Activated naive CD4-positive, alpha-beta T cell treated with anti-CD3 and anti-CD28 coated beads, Interleukin-2, amount 10 ng/mL, durations not matched to agents 7 days and 5 days (primary cell): ENCODE results near the gene SSU72.
A peak's percentile ranks its signal among the peaks of the same experiment; 100 is the strongest.

Experiments
- CTCF ChIA-PET: fragments of 350-600 bp; sonication (Branson Sonifier 250); formaldehyde crosslinking; loops from one replicate; lab custom pipeline; 2021; ENCODE audit warnings: antibody characterized with exemption; lab: Charles Lee
- DNase-seq: peaks from one replicate; pipeline ENCODE4 v3.0.0-alpha.2; 2020
- H3K27ac Mint-ChIP-seq: one replicate; pipeline ENCODE4 v1.8.0; 2021; ENCODE audit warnings: mild to moderate bottlenecking, moderate library complexity, mixed read lengths
- H3K27me3 Mint-ChIP-seq: one replicate; pipeline ENCODE4 v1.8.0; 2021; ENCODE audit warnings: mild to moderate bottlenecking, mixed read lengths
- H3K36me3 Mint-ChIP-seq: one replicate; pipeline ENCODE4 v1.8.0; 2021; ENCODE audit warnings: mixed read lengths
- H3K4me1 Mint-ChIP-seq: one replicate; pipeline ENCODE4 v1.8.0; 2021; ENCODE audit warnings: mixed read lengths
- H3K4me3 Mint-ChIP-seq: one replicate; pipeline ENCODE4 v1.8.0; 2021; ENCODE audit warnings: mild to moderate bottlenecking, moderate library complexity, mixed read lengths
- H3K9me3 Mint-ChIP-seq: one replicate; pipeline ENCODE4 v1.8.0; 2021; ENCODE audit warnings: mixed read lengths

The SSU72 gene

DNA sequence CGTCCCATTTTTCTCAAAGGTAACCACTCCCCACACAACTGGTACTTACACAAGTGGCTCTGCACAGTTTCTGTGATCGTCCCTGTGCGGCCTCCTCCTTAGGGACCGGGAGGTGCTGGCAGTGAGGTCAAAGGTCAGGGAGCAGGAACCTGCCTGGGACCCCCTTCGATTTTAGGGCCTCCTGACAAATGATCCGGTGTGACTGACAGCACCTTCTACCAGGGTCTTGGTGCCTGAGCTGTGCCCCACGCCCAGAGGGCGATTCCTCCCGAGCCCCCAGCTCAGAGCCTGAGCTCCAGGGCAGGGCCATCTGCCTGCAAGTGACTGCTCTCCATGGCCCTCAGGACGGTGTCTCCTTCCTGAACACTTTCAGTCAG lies 22.4 kb downstream of the SSU72 start:
- Mint-ChIP-seq H3K27me3 (no peaks in the 10 kb centered on the region), H3K4me1 (no peaks in the 10 kb centered on the region), H3K27ac (peak overlapping the region; percentile 33), H3K36me3 (peaks cover 6% of the 10 kb centered on the region), H3K4me3 (no peak overlapping the region), H3K9me3 (no peaks in the 10 kb centered on the region)
- DNase-seq: no peak
- CTCF ChIA-PET: no interaction called here

- Mint-ChIP-seq H3K4me1 (no peaks in the 10 kb centered on the region), H3K9me3 (no peaks in the 10 kb centered on the region), H3K27me3 (no peaks in the 10 kb centered on the region), H3K36me3 (peaks cover 6% of the 10 kb centered on the region), H3K4me3 (no peak overlapping the region), H3K27ac (peak overlapping the region; percentile 33)
- CTCF ChIA-PET: no interaction called here
- DNase-seq: no peak
These were observed 23.0 kb downstream of the SSU72 start for GRCh38 chr1:1551524-1552262.

GRCh38 chr1:1550591-1551432 lies 23.9 kb downstream of the SSU72 start:
- no peak for DNase-seq
- Mint-ChIP-seq H3K4me3 (no peak overlapping the region), H3K27me3 (no peaks in the 10 kb centered on the region), H3K4me1 (no peaks in the 10 kb centered on the region), H3K36me3 (peaks cover 5% of the 10 kb centered on the region), H3K9me3 (no peaks in the 10 kb centered on the region), H3K27ac (no peak overlapping the region)
- CTCF ChIA-PET: no interaction called here

DNA sequence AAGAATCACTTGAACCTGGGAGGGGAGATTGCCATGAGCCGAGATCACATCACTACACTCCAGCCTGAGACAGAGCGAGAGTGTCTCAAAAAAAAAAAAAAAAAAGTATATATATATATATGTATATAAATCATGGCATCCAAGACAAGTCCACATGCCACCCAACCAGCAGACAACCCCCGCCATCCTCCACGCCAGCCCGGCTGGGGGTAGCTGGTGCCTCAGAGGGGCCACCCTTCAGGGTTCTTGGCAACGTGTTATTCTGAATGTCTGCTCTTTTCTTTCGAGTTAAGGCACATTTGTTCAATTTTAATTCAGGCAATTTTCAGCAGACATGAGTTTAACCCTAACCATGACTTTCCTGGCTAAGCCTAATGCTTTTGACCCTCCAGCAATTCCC lies 24.6 kb downstream of the SSU72 start:
- DNase-seq: no peak
- Mint-ChIP-seq H3K4me1 (no peaks in the 10 kb centered on the region), H3K27me3 (no peaks in the 10 kb centered on the region), H3K36me3 (peaks cover 5% of the 10 kb centered on the region), H3K9me3 (no peaks in the 10 kb centered on the region), H3K4me3 (no peak overlapping the region), H3K27ac (no peak overlapping the region)
- CTCF ChIA-PET: no interaction called here

DNA sequence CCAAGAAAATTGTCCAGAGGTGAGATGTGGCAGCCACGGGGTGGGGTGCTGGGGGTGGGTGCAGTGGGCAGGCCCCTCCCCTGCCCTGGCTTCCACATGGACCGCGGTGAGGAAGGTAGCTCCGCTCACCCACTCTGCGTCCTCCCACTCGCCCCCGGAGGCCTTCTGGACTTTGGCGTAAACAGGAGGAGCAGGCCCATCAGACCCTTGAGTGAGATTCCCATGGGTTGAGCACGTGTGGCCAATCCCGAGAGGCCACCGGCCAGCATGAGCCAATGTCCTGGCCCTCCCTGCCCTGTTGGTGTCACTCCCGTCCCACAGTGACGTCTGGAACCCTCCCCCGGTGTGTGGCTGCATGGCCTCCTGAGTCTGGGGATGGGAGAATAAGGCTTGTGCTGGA lies 26.1 kb downstream of the SSU72 start:
- no peaks in the 10 kb centered on the region for H3K27me3 Mint-ChIP-seq
- no peak overlapping the region for H3K4me3 Mint-ChIP-seq
- DNase-seq: no peak
- H3K27ac Mint-ChIP-seq: no peak overlapping the region
- no peaks in the 10 kb centered on the region for H3K9me3 Mint-ChIP-seq
- peaks cover 5% of the 10 kb centered on the region for H3K36me3 Mint-ChIP-seq
- CTCF ChIA-PET: no interaction called here
- H3K4me1 Mint-ChIP-seq: no peaks in the 10 kb centered on the region

- Mint-ChIP-seq H3K36me3 (peaks cover 8% of the 10 kb centered on the region), H3K4me1 (no peaks in the 10 kb centered on the region), H3K4me3 (no peak overlapping the region), H3K9me3 (no peaks in the 10 kb centered on the region), H3K27ac (no peak overlapping the region), H3K27me3 (no peaks in the 10 kb centered on the region)
- no peak for DNase-seq
- CTCF ChIA-PET: no interaction called here
These were observed 27.2 kb downstream of the SSU72 start for GRCh38 chr1:1547476-1547875.

GRCh38 chr1:1547011-1547410 lies 27.7 kb downstream of the SSU72 start:
- H3K4me1 Mint-ChIP-seq: no peaks in the 10 kb centered on the region
- no peaks in the 10 kb centered on the region for H3K9me3 Mint-ChIP-seq
- no peak for DNase-seq
- H3K4me3 Mint-ChIP-seq: no peak overlapping the region
- peaks cover 9% of the 10 kb centered on the region for H3K36me3 Mint-ChIP-seq
- CTCF ChIA-PET: no interaction called here
- H3K27ac Mint-ChIP-seq: no peak overlapping the region
- no peaks in the 10 kb centered on the region for H3K27me3 Mint-ChIP-seq

GRCh38 chr1:1545946-1546737 lies 28.5 kb downstream of the SSU72 start:
- CTCF ChIA-PET: no interaction called here
- H3K27ac Mint-ChIP-seq: no peak overlapping the region

DNA sequence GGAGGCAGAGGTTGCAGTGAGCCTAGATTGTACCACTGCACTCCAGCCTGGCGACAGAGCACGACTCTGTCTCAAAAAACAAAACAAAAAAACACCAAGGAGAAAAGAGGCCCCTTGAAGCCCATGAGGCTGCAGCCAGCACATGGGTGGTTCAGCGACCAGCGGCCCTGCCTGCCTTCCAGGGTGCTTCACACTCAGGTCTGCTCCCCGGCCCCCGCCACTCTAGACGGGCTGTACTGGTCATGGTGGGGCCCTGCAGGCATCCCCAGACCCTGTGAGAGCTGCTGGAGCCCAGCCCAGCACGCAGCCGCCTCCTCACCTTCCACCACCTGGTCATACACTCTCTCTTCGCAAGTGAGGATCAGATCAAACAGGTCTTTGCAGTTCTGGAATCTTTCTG lies 30.1 kb downstream of the SSU72 start:
- Mint-ChIP-seq H3K4me1 (peaks cover 2% of the 10 kb centered on the region), H3K4me3 (no peak overlapping the region), H3K27ac (no peak overlapping the region), H3K9me3 (no peaks in the 10 kb centered on the region), H3K27me3 (peaks cover 3% of the 10 kb centered on the region), H3K36me3 (peaks cover 14% of the 10 kb centered on the region)
- CTCF ChIA-PET: no interaction called here
- DNase-seq: no peak

More at GRCh38 chr1:1545946-1546737, 28.5 kb downstream of the SSU72 start:
- no peaks in the 10 kb centered on the region for H3K27me3 Mint-ChIP-seq
- no peak overlapping the region for H3K4me3 Mint-ChIP-seq
- peaks cover 14% of the 10 kb centered on the region for H3K36me3 Mint-ChIP-seq
- no peak for DNase-seq
- no peaks in the 10 kb centered on the region for H3K9me3 Mint-ChIP-seq
- peaks cover 2% of the 10 kb centered on the region for H3K4me1 Mint-ChIP-seq

DNA sequence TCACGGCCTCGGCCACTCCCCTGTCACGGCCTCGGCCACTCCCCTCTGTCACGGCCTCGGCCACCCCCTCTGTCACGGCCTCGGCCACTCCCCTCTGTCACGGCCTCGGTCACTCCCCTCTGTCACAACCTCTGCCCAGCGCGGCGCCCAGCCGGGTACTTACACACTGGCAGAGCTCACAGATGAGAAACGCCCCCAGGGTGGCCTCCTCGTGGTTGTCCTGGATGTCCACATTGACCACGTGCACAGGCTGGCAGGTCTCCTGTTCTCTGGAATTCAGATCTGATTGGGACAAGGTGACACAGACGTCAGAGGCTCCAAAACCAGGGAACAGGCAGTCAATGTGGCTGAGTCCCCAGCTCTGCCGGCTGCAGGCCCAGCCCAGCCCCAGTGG lies 31.0 kb downstream of the SSU72 start:
- CTCF ChIA-PET: no interaction called here
- Mint-ChIP-seq H3K27me3 (peaks cover 11% of the 10 kb centered on the region), H3K9me3 (no peaks in the 10 kb centered on the region), H3K4me1 (peaks cover 2% of the 10 kb centered on the region), H3K27ac (no peak overlapping the region), H3K36me3 (peaks cover 14% of the 10 kb centered on the region), H3K4me3 (no peak overlapping the region)
- DNase-seq: no peak

GRCh38 chr1:1542766-1543705 lies 31.6 kb downstream of the SSU72 start:
- CTCF ChIA-PET: no interaction called here
- Mint-ChIP-seq H3K4me1 (peaks cover 2% of the 10 kb centered on the region), H3K4me3 (no peak overlapping the region), H3K27ac (no peak overlapping the region), H3K9me3 (no peaks in the 10 kb centered on the region), H3K27me3 (peaks cover 17% of the 10 kb centered on the region), H3K36me3 (peaks cover 13% of the 10 kb centered on the region)
- DNase-seq: no peak

GRCh38 chr1:1541956-1542765 lies 32.5 kb downstream of the SSU72 start:
- H3K27me3 Mint-ChIP-seq: peaks cover 17% of the 10 kb centered on the region
- peaks cover 2% of the 10 kb centered on the region for H3K4me1 Mint-ChIP-seq
- no peak for DNase-seq
- CTCF ChIA-PET: no interaction called here
- peak overlapping the region; percentile 7 for H3K4me3 Mint-ChIP-seq
- H3K27ac Mint-ChIP-seq: no peak overlapping the region
- peaks cover 12% of the 10 kb centered on the region for H3K36me3 Mint-ChIP-seq
- H3K9me3 Mint-ChIP-seq: no peaks in the 10 kb centered on the region
